K562 (cell line): Measurements from ENCODE around the gene CYLD. TPM values are rescaled to one million over a fixed set of nuclear protein-coding genes. Genes with fewer than 3 reads are reported as not detected.

Experiments
- ATAC-seq: fragments of 200-7000 bp; cut with Tn5 transposase; 3 replicates; pipeline ENCODE4 v1.9.1; 2020; ENCODE audit warnings: moderate library complexity
- BruUV-seq: library from RNA; stranded (reverse); fragments of 400-500 nt; replicated peaks from 2 replicates; lab custom pipeline; 2021; lab: Mats Ljungman, UMichigan
- CTCF ChIA-PET: fragments of 300-600 bp; formaldehyde crosslinking; extraction: SDS; loops from one replicate; lab custom pipeline; 2021; ENCODE audit warnings: low intra/inter-chr PET ratio; lab: Yijun Ruan, JAX
- POLR2A ChIA-PET: fragments of 300-600, 350-650 bp; sonication (Branson Sonifier 250); formaldehyde crosslinking; extraction: SDS; loops from one replicate; lab custom pipeline; 2021; ENCODE audit warnings: antibody characterized with exemption, inconsistent platforms; lab: Yijun Ruan, JAX
- DNase-seq, 4 experiments: peaks; one replicate each; pipeline versions ENCODE4 v3.0.0 to v3.0.0-alpha.2; 2011 to 2018; ENCODE audit warnings: low spot score in 3 of 4, mixed read lengths in 3 of 4; ENCODE audit errors: extremely low read depth in 1 of 4
- FAIRE-seq: peaks from 2 replicates; lab custom pipeline; 2011; peaks lifted over from hg19 to GRCh38; lab: Jason Lieb, UNC
- H2AFZ ChIP-seq: 2 replicates; pipeline ENCODE4 v1.6.0; 2011; ENCODE audit warnings: low read depth, low read length, control low read depth, inconsistent platforms
- H3K27ac ChIP-seq: fragments of 200-600 bp; 3 replicates; pipeline ENCODE4 v1.8.0; 2011; ENCODE audit warnings: low read depth, mild to moderate bottlenecking, control low read depth, inconsistent platforms, low read length, moderate library complexity, mixed read lengths; ENCODE audit errors: extremely low read depth
- H3K27me3 ChIP-seq, 2 experiments: fragments of 300-600 bp in 1 of 2; 2 replicates in 1 of 2; 3 replicates in 1 of 2; pipeline versions ENCODE4 v1.6.0 to v1.8.0; 2011; ENCODE audit warnings: inconsistent platforms in 2 of 2, low read length in 2 of 2, mild to moderate bottlenecking in 1 of 2, mixed read lengths in 1 of 2, moderate library complexity in 1 of 2; ENCODE audit not compliant: control insufficient read depth in 2 of 2, insufficient read depth in 2 of 2
- H3K36me3 ChIP-seq: fragments of 300-600 bp; 3 replicates; pipeline ENCODE4 v1.8.0; 2011; ENCODE audit warnings: mild to moderate bottlenecking, low read length, inconsistent platforms; ENCODE audit not compliant: control insufficient read depth, insufficient read depth
- H3K4me1 ChIP-seq, 2 experiments: fragments of 200-600 bp in 1 of 2; replicated peaks in 1 of 2; 2 replicates in 1 of 2; 3 replicates in 1 of 2; pipeline versions ENCODE4 v1.5.1 to v1.8.0; 2011; ENCODE audit warnings: inconsistent platforms in 2 of 2, low read length in 2 of 2, mild to moderate bottlenecking in 1 of 2, mixed read lengths in 1 of 2, moderate library complexity in 1 of 2; ENCODE audit not compliant: control insufficient read depth in 2 of 2, insufficient read depth in 2 of 2
- H3K4me2 ChIP-seq: 2 replicates; pipeline ENCODE4 v1.6.1; 2011; ENCODE audit warnings: low read length, control low read depth, inconsistent platforms, mixed read lengths; ENCODE audit not compliant: insufficient read depth
- H3K4me3 ChIP-seq: fragments of 200-600 bp; sonication (generic), shearing (Covaris generic); 2 replicates; pipeline ENCODE4 v1.5.1; 2016; ENCODE audit warnings: control low read depth, inconsistent platforms
- H3K79me2 ChIP-seq: fragments of 200-600 bp; 3 replicates; pipeline ENCODE4 v1.8.0; 2011; ENCODE audit warnings: low read length, inconsistent platforms; ENCODE audit not compliant: control insufficient read depth, insufficient read depth
- H3K9ac ChIP-seq, 2 experiments: 2 replicates each; pipeline versions ENCODE4 v1.6.0 to v1.6.1; 2011; ENCODE audit warnings: low read depth in 2 of 2, low read length in 2 of 2, control low read depth in 1 of 2, inconsistent platforms in 1 of 2, mild to moderate bottlenecking in 1 of 2, mixed read lengths in 1 of 2; ENCODE audit not compliant: insufficient read depth in 1 of 2
- H3K9me1 ChIP-seq: one replicate; pipeline ENCODE4 v1.6.0; 2011; ENCODE audit warnings: inconsistent platforms, mild to moderate bottlenecking, low read length, moderate library complexity; ENCODE audit not compliant: control insufficient read depth, insufficient read depth
- H3K9me3 ChIP-seq: replicated peaks from 2 replicates; pipeline ENCODE4 v1.5.1; 2011; ENCODE audit warnings: low read depth, low read length, inconsistent platforms; ENCODE audit not compliant: control insufficient read depth, insufficient read depth
- H4K20me1 ChIP-seq: replicated peaks from 2 replicates; pipeline ENCODE4 v1.6.1; 2011; ENCODE audit warnings: low read length, inconsistent platforms, mixed read lengths; ENCODE audit not compliant: control insufficient read depth, insufficient read depth
- DACH1 ChIP-seq: fragments of 450-650 bp; IDR thresholded peaks from 2 replicates; pipeline ENCODE4 v1.6.1; 2018; ENCODE audit not compliant: partially characterized antibody
- FOXK1 ChIP-seq: sonication (generic); formaldehyde crosslinking; IDR thresholded peaks from 2 replicates; pipeline ENCODE4 v1.8.0; 2022; ENCODE audit warnings: missing genetic modification reagents, mild to moderate bottlenecking, borderline replicate concordance
- HMG20A ChIP-seq: fragments of 450-650 bp; formaldehyde crosslinking; conservative IDR thresholded peaks from 2 replicates; pipeline ENCODE4 v1.4.0; 2020; ENCODE audit warnings: mild to moderate bottlenecking, mixed read lengths
- KLF13 ChIP-seq: fragments of 450-650 bp; IDR thresholded peaks from 2 replicates; pipeline ENCODE4 v1.6.1; 2016; ENCODE audit warnings: missing genetic modification characterization, low read depth, mild to moderate bottlenecking, missing compliant biosample characterization, moderate library complexity, borderline replicate concordance
- KLF6 ChIP-seq: fragments of 250-450 bp; sonication (Bioruptor Pico); IDR thresholded peaks from 2 replicates; pipeline ENCODE4 v1.4.0; 2020; ENCODE audit warnings: mild to moderate bottlenecking, moderate library complexity, borderline replicate concordance
- NFYB ChIP-seq: IDR thresholded peaks from 2 replicates; pipeline ENCODE4 v1.6.1; 2011; ENCODE audit warnings: mild to moderate bottlenecking, moderate library complexity; ENCODE audit not compliant: insufficient read length; ENCODE audit errors: extremely low read depth
- PHF8 ChIP-seq: fragments of 200-600 bp; sonication (generic); IDR thresholded peaks from 2 replicates; pipeline ENCODE4 v1.6.1; 2012; ENCODE audit warnings: mixed run types, mild to moderate bottlenecking, inconsistent platforms, low read length, moderate library complexity, borderline replicate concordance
- SOX6 ChIP-seq: fragments of 450-650 bp; IDR thresholded peaks from 2 replicates; pipeline ENCODE4 v1.6.1; 2014; ENCODE audit warnings: mild to moderate bottlenecking
- SRSF3 ChIP-seq: fragments of 200-400 bp; formaldehyde crosslinking; IDR thresholded peaks from 2 replicates; pipeline ENCODE4 v1.6.1; 2016; ENCODE audit warnings: mild to moderate bottlenecking, low read length, moderate library complexity; ENCODE audit not compliant: insufficient read depth
- YBX1 ChIP-seq: fragments of 450-650 bp; IDR thresholded peaks from 2 replicates; pipeline ENCODE4 v1.7.1; 2016; ENCODE audit warnings: mild to moderate bottlenecking
- ZNF316 ChIP-seq: fragments of 450-650 bp; IDR thresholded peaks from 2 replicates; pipeline ENCODE4 v1.6.1; 2016
- ZNF354B ChIP-seq: fragments of 250-450 bp; sonication (Bioruptor Pico); IDR thresholded peaks from 2 replicates; pipeline ENCODE4 v1.4.0; 2020
- WGBS: fragments of 100-300 bp; shearing (Covaris generic); methylation state at CpG from one replicate; pipeline ENCODE4 v1.1.6; 2016; ENCODE audit warnings: low coverage, mixed read lengths; ENCODE audit not compliant: insufficient coverage; ENCODE audit errors: missing lambda C conversion rate; 5-methylcytosine and 5-hydroxymethylcytosine counted together
- in situ Hi-C: fragments of 300-500 bp; cut with MboI; formaldehyde crosslinking; loops from 4 replicates; pipeline ENCODE4 v1.15.0; 2018; ENCODE audit warnings: inconsistent platforms, mixed read lengths
- intact Hi-C: fragments of 100-400 bp; cut with micrococcal nuclease; formaldehyde crosslinking; loops from 2 replicates; pipeline ENCODE4 v1.14.2; 2022
- polyA plus RNA-seq, 8 experiments: library from polyadenylated mRNA; depleted of rRNA in 4 of 8; stranded (reverse) in 5 of 8; unstranded in 3 of 8; fragments of >200 nt; fragmentation: Nextera tagmentation in 2 of 8; fragmentation: Illumina TruSeq in 1 of 8; extraction: Ambion mirVana in 2 of 8; extraction: Trizol in 1 of 8; gene quantifications; 2 replicates each; pipeline versions ENCODE4 v1.2.1 to v1.2.3, GENCODE V29; 2011 to 2014; ENCODE audit warnings: inconsistent platforms in 1 of 8, missing spikeins in 1 of 8
- total RNA-seq, 7 experiments: library from RNA; depleted of rRNA in 6 of 7; stranded (reverse); fragments of >200 nt in 6 of 7; fragmentation: Illumina TruSeq in 2 of 7; extraction: Trizol in 2 of 7; gene quantifications; 2 replicates each; pipeline versions ENCODE4 v1.2.1 to v1.2.3, GENCODE V29; 2011 to 2021; ENCODE audit warnings: low replicate concordance in 1 of 7
- TF ChIP-seq, protein P1 (sequence below): fragments of 450-650 bp; formaldehyde crosslinking; IDR thresholded peaks from 2 replicates; pipeline ENCODE4 v1.4.0; 2022; ENCODE audit warnings: missing genetic modification characterization

The CYLD gene
- total and polyA plus RNA-seq, 9 of the 15 experiments (the other 6 are each of a cell fraction or from before 2014, with no cell fraction given), result 3.4 to 7.4 (median 5.3) TPM

DNA sequence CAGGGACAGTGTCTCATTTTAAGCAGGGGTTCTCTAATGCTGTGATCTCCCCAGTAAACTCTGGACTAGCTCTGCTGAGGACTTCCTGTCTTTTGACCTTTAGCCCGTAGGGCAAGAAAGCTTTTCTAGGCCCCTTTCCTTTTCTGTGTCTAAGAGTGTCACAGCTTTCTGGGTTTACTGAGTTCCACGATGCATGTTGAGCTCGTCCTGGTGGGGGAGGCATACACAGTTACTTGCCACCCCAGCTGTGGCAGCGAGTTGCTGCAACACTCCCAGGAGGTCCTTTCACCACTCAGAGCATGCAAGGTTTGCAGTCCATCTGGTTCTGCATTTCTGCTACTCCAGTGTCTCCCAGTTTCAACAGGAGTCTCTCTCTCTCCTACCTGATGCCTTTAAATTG is 24.8 kb upstream of the CYLD start:
- ATAC-seq (no peak), FAIRE-seq (no peak), DNase-seq (no peak)
- H3K27me3 ChIP-seq, result peaks cover 9 to 51% of the 10 kb centered on the region in 2 experiments; a peak in 4 of 5 replicates
- no peaks in the 10 kb centered on the region for H4K20me1 ChIP-seq
- no peak overlapping the region for H3K4me3 ChIP-seq
- H3K9ac ChIP-seq, result no peak overlapping the region
- ChIA-PET CTCF (no interaction called here), POLR2A (no interaction called here)
- H3K4me1 ChIP-seq, result peaks cover 0 to 1% of the 10 kb centered on the region in 2 experiments; a peak in 2 of 5 replicates
- BruUV-seq, result no TSS peak
- in situ Hi-C loops, result no loop called here
- H3K4me2 ChIP-seq, result no peak overlapping the region
- H3K36me3 ChIP-seq, result no peaks in the 10 kb centered on the region
- no peaks in the 10 kb centered on the region for H3K9me3 ChIP-seq
- intact Hi-C loops, result no loop called here
- WGBS, result 6% methylated on average over 4 of the region's 4 CpGs
- no peaks in the 10 kb centered on the region for H3K9me1 ChIP-seq
- H3K27ac ChIP-seq, result no peak overlapping the region
- no peak for TF ChIP-seq SRSF3
- TF ChIP-seq, protein P1, sequence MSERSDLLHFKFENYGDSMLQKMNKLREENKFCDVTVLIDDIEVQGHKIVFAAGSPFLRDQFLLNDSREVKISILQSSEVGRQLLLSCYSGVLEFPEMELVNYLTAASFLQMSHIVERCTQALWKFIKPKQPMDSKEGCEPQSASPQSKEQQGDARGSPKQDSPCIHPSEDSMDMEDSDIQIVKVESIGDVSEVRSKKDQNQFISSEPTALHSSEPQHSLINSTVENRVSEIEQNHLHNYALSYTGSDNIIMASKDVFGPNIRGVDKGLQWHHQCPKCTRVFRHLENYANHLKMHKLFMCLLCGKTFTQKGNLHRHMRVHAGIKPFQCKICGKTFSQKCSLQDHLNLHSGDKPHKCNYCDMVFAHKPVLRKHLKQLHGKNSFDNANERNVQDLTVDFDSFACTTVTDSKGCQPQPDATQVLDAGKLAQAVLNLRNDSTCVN (CRISPR knock-in tag), result no peak
- TF ChIP-seq ZNF316, result no peak
- TF ChIP-seq PHF8, result no peak
- TF ChIP-seq FOXK1, result no peak
- TF ChIP-seq YBX1, result no peak
- TF ChIP-seq NFYB, result no peak
- TF ChIP-seq KLF13 (tag), result no peak
- TF ChIP-seq KLF6 (CRISPR knock-in tag), result no peak
- TF ChIP-seq SOX6, result no peak
- no peak for TF ChIP-seq HMG20A (CRISPR knock-in tag)
- TF ChIP-seq DACH1, result no peak
- TF ChIP-seq ZNF354B (CRISPR knock-in tag), result no peak
- no peak overlapping the region for H2AFZ ChIP-seq
- H3K79me2 ChIP-seq, result no peaks in the 10 kb centered on the region
